HG03432 (cell line): ENCODE data around the gene HGS.

Experiments
- ATAC-seq: cut with Tn5 transposase; IDR thresholded peaks from one replicate; pipeline ENCODE4 v1.9.1; 2021; ENCODE audit warnings: mild to moderate bottlenecking, moderate library complexity; ENCODE audit not compliant: unreplicated experiment

The HGS gene, protein sequence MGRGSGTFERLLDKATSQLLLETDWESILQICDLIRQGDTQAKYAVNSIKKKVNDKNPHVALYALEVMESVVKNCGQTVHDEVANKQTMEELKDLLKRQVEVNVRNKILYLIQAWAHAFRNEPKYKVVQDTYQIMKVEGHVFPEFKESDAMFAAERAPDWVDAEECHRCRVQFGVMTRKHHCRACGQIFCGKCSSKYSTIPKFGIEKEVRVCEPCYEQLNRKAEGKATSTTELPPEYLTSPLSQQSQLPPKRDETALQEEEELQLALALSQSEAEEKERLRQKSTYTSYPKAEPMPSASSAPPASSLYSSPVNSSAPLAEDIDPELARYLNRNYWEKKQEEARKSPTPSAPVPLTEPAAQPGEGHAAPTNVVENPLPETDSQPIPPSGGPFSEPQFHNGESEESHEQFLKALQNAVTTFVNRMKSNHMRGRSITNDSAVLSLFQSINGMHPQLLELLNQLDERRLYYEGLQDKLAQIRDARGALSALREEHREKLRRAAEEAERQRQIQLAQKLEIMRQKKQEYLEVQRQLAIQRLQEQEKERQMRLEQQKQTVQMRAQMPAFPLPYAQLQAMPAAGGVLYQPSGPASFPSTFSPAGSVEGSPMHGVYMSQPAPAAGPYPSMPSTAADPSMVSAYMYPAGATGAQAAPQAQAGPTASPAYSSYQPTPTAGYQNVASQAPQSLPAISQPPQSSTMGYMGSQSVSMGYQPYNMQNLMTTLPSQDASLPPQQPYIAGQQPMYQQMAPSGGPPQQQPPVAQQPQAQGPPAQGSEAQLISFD

DNA sequence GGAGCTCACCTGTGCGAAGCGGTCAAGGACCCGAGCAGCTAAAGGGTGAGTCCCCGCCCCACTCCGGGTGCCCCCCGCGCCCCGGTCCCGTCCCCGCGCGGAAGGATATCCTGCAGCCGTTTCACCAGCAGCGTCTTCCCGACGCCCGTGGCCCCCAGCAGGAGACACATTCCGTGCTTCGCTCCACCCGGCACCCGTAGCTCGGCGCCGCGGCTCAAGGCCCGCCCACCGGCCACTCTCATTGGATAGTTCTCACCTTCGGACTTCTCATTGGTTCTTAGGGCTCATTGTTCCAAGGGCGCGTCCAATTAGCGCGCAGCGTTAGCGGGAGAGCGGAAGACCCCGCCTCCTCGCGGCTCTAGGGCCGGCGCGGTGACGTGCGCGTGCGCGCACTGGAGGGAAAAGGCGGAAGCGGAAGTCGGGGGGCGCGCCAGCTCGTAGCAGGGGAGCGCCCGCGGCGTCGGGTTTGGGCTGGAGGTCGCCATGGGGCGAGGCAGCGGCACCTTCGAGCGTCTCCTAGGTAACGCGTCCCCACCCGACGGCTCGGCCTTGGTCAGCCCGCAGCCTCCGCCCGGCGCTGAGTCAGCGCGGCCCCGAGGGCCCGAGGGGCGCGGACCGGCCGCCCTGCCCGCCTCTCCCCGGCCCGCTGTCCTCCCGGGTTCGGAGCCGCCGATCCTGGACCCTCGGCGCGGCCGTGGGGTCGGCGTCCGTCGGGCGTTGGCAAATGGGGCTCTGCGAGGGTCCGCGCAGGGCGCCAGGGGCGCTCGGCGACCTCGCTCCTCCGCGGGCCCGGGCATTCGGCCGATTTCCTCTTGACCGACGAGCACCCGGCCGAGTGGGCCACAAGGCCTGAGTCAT, at the start of gene HGS, which contains the start of gene ARL16:
TSS of gene HGS (plus strand) at position 428 of the 858 bp plus-strand sequence. CDS start at position 484, 56 bp downstream.
TSS of gene ARL16 (minus strand) at position 214 of the 858 bp plus-strand sequence. CDS start at position 170, 44 bp downstream.
- ATAC-seq = peak; percentile 89

DNA sequence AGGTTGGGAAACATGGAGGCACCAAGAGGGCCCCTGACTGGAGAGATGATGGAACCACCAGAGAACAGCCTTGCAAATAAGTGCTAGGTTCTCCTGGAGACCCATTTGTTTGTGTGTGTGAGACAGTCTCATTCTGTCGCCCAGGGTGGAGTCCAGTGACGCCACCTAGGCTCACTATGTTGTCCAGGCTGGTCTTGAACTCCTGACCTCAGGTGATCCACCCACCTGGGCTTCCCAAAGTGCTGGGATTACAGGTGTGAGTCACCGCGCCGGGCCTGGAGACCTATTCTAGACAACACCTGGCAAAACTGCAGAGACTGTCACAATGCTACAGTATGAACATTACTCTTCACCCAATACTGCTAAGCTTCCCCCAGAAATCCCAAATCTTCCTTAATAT, 48.4 kb upstream of the HGS start:
- ATAC-seq = no peak

GRCh38 chr17:81635973-81636504, 47.8 kb upstream of the HGS start:
- peak; percentile 3 for ATAC-seq

DNA sequence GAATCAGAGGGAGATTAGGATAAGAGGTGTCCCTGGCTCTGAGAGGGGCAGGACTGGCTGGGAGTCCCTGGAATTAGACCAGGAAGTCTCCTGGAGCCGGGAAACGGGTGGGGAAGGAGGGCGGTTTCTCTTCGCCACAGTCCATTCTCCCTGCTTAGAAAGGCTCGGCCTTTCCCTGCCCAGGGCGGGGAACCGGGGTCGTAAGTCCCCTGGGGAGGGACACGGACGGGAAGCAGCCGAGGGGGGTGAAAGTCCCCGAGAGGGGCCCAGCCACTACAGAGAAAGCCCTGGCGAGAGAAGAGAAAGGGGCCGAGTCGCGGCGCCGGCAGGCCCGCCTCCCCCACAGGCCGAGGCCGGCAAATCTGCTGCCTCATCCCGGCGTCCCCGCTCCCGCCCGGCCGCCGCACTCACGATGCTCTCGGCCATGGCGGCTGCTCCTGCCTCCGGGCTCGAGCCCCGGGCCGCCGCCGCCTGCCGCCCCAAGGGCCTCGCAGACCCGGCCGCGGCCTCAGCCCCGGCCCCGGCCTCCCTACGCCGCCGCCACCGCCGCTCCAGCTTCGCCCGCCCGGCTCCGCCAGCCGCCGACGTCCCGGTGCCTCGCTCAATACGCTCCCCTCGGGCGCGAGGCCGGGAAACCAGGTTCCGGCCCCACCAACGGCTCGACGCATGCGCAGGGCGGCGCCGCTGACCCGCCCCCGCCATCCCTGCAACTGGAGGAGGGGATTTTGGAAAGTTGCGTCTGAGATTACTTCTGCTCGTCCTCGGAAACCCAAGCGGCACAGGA, 47.1 kb upstream of the HGS start, which contains the start of the genes NPLOC4 and TSPAN10:
TSS of gene NPLOC4 (minus strand) at position 608 of the 784 bp plus-strand sequence. CDS start at position 426, 182 bp downstream.
TSS of gene TSPAN10 (plus strand) at position 692 of the 784 bp plus-strand sequence. CDS start 5,217 bp downstream, outside the sequence.
- ATAC-seq = peak; percentile 92

GRCh38 chr17:81638683-81639082, 45.1 kb upstream of the HGS start:
- no peak for ATAC-seq

- ATAC-seq = no peak
Observed at GRCh38 chr17:81640011-81640410, 43.8 kb upstream of the HGS start.

DNA sequence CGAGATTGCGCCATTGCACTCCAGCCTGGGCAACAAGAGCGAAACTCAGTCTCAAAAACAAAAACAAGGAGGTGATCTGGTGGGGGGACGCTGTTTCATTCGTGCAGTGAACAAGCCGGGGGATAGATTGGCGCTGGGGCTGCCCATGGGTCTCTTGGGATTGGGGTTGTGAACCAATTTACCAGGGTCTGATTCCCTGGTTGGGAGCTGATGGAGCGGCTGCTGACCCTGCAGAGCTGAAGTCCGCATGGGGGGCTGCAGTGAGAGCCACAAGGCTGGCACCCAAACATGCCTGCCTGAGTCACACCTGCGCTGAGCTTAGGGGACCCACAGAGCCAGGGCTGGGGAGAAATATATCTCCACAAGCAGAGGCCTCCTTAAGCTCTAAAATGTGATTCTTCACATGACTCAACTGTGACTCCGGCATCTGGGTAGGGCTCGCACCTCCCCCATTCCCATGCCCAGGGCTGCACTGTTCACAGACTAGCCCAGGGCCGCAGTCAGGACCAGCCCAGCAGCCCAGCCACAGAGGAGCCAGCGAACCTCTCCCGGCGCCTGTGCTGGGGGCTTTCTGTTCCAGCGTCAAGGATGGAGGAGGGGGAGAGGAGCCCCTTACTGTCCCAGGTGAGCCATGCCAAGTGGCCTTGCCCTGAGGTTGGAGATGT, 41.9 kb upstream of the HGS start:
- no peak for ATAC-seq

GRCh38 chr17:81644496-81644895, 39.3 kb upstream of the HGS start:
- no peak for ATAC-seq

GRCh38 chr17:81644976-81645952, 38.5 kb upstream of the HGS start:
- ATAC-seq = no peak

GRCh38 chr17:81646869-81647600, 36.8 kb upstream of the HGS start:
- ATAC-seq = no peak

GRCh38 chr17:81647640-81648012, 36.2 kb upstream of the HGS start:
- no peak for ATAC-seq

GRCh38 chr17:81648013-81648706, 35.7 kb upstream of the HGS start:
- ATAC-seq = no peak

- no peak for ATAC-seq
Observed at GRCh38 chr17:81648707-81649085, 35.1 kb upstream of the HGS start.

GRCh38 chr17:81650951-81651350, 32.9 kb upstream of the HGS start:
- ATAC-seq = no peak

- no peak for ATAC-seq
Observed at GRCh38 chr17:81651692-81652091, 32.1 kb upstream of the HGS start.

GRCh38 chr17:81652906-81653771, 30.7 kb upstream of the HGS start:
- ATAC-seq = no peak
